Right hindlimb (tissue), 1 donor: ENCODE measurements around the gene PNO1.
"Not testable (repeated sequence)": the region's sequence is repeated elsewhere in the genome, so short reads cannot be mapped to it uniquely, and the experiment has no call there.

Experiments used
- DNase-seq: peaks from one replicate; pipeline ENCODE4 v3.0.0-alpha.2; 2018

The PNO1 gene

GRCh38 chr2:68157402-68158133, at the start of gene PNO1:
TSS of gene PNO1 (plus strand) at chr2:68157888. CDS start at chr2:68157935, 47 bp downstream.
- peak; percentile 97 for DNase-seq

DNA sequence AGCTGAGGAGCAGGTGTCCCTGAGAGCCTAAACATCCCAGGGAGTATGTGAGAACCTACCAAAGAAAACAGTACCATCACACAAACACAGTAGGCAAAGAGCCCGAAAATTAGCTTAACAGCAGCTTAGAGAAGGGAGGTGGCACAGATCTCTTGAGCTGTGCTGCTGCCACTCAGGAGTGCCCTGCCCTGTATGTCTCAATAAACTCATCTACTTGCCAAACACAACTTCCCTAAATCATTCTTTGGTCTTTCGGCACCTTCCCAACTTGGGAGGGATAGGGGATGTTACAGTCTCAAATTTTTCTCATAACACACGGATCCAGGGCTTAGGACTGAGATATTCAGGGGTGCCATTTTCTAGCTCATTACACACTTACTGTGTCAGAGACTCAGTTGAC, 49.6 kb upstream of the PNO1 start:
- DNase-seq, result no peak

- DNase-seq, result no peak
Measured at GRCh38 chr2:68110102-68110501, 47.6 kb upstream of the PNO1 start.

- DNase-seq, result no peak
Measured at GRCh38 chr2:68115965-68116364, 41.7 kb upstream of the PNO1 start.

GRCh38 chr2:68117922-68118321, 39.8 kb upstream of the PNO1 start:
- DNase-seq, result not testable (repeated sequence)

GRCh38 chr2:68118816-68119215, 38.9 kb upstream of the PNO1 start:
- no peak for DNase-seq

DNA sequence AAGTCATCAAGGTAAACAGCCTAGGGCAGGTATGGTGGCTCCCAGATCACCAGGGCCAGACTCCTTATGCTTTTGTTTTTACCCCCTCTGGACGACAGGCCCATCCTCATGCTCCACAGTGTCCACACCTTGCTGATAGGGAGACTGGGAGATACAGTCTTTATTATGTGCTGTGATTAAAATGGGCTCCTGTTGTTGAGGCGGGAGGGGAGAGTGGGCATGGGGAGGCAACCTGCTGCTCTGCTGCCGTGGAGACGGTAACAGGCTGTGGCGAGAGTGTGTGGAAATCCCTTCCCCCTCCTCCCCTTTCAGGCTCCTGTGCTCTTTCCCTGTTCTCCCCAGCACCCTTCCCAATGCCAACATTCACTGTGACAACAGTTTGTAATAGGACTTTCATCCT, 38.2 kb upstream of the PNO1 start:
- no peak for DNase-seq

DNA sequence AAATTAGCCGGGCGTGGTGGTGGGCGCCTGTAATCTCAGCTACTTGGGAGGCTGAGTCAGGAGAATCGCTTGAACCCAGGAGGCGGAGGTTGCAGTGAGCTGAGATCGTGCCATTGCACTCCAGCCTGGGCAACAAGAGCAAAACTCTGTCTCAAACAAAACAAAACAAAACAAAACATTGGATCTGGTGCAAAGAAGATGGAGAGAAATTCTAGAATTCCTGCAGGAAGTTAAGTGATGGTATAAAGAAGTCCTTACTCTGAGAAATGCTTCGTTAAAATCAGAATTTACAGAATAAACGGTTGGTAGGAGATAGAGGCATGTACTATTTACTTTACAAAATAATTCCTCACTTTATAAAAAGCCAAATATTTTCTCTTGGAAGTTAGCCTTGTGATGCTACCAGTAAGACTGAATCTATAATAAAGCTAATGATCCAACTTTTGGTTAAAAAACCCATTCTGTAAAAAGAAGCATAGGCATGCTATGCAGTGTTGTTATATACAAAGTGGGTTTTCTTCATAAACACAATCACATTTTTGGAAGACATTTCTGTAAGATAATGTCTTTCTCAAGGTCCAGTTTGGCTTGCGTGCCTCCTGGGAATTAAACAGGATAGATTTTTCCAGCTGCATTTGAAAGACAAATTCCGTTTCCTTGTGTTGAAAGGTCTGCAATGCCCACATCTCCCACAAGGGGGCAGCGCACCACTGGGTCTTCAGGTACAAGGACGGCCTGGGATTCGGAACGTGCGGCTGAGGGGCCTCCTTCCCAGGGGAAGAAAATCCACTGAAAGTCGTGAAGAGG, 35.6 kb upstream of the PNO1 start:
- DNase-seq, result peak; percentile 85

DNA sequence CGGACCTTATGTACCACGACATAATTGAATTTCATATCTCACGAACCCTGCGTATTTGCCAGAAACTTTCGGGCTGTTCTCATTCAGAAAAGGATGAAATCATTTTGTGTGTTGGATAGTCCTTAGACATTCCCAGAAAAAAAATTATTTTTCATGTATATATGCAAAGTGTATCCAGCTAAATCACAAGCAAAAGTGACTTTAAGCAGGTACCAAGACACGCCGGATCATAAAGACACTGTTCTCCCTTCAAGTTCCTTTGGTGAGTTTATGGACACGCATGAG, 35.1 kb upstream of the PNO1 start:
- no peak for DNase-seq

- no peak for DNase-seq
Measured at GRCh38 chr2:68124321-68124720, 33.4 kb upstream of the PNO1 start.

GRCh38 chr2:68125821-68126220, 31.9 kb upstream of the PNO1 start:
- DNase-seq, result no peak

GRCh38 chr2:68126561-68126960, 31.1 kb upstream of the PNO1 start:
- DNase-seq, result no peak

DNA sequence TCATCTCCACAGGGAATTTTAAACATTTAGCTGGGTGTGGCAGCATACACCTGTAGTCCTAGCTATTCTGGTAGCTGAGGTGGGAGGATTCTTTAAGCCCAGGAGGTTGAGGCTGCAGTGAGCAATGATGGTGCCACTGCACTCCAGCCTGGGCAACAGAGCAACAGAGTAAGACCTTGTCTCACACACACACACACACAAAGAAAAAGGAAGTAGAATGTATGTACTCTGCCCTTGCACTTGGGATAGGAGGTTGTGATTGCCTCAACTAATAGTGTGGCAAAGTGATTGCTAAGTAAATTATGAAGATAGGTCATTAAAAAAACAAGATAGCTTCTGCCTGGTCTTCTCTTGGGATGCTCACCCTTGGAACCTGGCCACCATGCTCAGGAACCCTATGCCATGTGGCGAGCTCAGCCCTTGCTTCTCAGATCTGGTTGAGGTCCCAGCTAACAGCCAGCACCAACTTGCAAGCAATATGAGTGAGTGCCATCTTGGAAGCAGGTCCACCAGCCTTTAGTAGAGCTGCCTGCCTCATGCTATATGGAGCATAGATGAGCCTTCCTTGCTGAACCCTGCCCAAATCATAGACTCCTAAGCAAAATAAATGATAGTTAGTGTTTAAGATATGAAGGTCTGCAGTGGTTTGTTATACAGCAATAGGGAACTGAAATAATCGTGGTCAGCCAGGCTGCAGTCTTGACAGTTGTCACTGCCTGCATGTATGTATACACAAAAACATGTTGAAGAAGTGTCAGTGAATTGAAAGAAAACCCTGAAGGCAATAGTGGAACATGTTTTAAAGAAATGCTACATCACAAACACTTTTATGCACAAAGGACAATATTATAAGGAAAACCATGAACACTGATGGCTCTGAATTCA, 30.1 kb upstream of the PNO1 start:
- DNase-seq, result no peak

GRCh38 chr2:68134120-68134519, 23.6 kb upstream of the PNO1 start:
- DNase-seq, result no peak

GRCh38 chr2:68134554-68134953, 23.1 kb upstream of the PNO1 start:
- DNase-seq, result no peak

- DNase-seq, result no peak
Measured at GRCh38 chr2:68135448-68136320, 22.0 kb upstream of the PNO1 start.

- DNase-seq, result no peak
Measured at GRCh38 chr2:68141875-68142274, 15.8 kb upstream of the PNO1 start.

- no peak for DNase-seq
Measured at GRCh38 chr2:68151037-68151436, 6.7 kb upstream of the PNO1 start.

GRCh38 chr2:68152681-68153347, 4.9 kb upstream of the PNO1 start:
- no peak for DNase-seq

DNA sequence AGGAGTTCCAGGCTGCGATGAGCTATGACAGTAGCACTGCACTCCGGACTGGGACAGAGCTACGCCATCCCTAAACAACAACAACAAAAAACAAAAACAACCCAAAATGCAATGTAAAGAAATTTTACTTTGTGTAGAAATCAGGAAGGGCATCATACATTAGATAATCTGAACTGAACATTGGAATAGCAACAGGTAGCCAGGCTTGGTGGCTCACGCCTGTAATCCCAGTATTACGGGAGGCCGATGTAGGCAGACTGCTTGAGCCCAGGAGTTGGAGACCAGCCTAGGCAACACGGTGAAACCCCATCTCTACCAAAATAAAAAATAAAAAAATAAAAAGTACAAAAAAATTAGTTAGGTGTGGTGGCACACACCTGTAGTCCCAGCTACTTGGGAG, 2.1 kb upstream of the PNO1 start:
- no peak for DNase-seq

GRCh38 chr2:68156419-68156818, 1.3 kb upstream of the PNO1 start:
- no peak for DNase-seq

DNA sequence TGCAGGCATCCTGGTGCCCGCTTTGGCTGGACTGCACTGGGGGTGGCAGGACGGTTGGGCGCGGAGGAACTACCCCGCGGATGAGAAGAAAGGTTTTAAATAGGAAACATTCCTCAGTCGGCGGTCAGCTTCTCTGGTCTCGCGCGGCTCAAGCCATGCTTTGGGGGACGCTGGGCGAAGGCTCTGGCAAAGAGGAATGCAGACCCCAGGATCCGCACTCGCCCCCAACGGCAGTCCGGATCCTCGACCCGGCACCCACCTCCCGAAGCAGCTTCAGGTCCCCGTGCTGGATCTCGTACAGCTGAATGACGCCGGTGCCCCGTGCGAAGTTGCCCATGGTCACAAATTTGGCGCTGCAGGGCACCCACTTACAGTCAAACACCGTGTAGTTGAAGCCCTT, 686 bp upstream of the PNO1 start:
- no peak for DNase-seq
